RPMI7951 (cell line): ENCODE measurements around the gene COL5A1. TPM values are rescaled to one million over a fixed set of nuclear protein-coding genes. Genes with fewer than 3 reads are reported as not detected.

ENCODE experiments used
- DNase-seq: peaks from one replicate; pipeline ENCODE4 v3.0.0-alpha.2; 2012; ENCODE audit warnings: low read depth
- total RNA-seq: library from RNA; depleted of rRNA; stranded (reverse); fragments of >200 nt; shearing (Covaris generic); gene quantifications from 2 replicates; pipeline ENCODE4 v1.2.3, GENCODE V29; 2014

The COL5A1 gene
- total RNA-seq, 1 experiment from 2014 or later: 138 TPM

DNA sequence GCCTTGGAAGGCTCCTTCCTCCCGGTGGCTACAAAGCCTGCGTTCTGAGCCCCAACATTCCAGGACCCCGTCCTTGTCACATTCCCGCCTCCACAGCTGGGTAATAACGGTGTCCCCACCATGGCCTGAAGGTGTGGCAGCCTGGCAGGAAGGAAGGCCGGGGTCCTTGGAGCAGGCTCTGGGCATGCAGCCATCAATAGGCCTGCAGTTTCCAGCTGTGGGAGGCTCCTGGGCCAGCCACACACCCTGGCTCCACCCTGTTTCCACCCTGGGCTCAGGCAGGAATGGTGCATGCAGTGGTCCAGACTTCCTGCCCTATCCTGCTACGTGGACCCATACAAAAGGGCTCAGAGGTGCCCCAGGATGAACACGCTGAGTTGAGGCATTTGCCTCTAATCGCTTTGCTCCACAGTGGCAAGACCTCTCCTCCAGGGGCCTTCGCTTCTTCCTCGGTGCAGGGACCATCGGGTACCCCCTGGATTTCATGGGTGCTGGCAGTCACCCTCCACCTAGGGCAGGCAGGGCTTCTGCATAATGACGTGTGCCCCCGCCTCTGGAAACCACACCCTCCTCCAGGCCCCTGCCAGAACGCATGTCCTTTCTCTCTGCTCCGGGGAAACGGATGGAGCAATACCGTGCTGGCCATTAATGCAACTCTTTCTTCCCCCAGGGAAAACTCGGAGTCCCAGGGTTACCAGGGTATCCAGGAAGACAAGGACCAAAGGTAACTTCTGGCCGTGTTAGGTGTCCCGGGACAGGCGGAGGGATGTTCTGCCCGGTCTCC, 143.9 kb downstream of the COL5A1 start:
- DNase-seq: peak; percentile 52

DNA sequence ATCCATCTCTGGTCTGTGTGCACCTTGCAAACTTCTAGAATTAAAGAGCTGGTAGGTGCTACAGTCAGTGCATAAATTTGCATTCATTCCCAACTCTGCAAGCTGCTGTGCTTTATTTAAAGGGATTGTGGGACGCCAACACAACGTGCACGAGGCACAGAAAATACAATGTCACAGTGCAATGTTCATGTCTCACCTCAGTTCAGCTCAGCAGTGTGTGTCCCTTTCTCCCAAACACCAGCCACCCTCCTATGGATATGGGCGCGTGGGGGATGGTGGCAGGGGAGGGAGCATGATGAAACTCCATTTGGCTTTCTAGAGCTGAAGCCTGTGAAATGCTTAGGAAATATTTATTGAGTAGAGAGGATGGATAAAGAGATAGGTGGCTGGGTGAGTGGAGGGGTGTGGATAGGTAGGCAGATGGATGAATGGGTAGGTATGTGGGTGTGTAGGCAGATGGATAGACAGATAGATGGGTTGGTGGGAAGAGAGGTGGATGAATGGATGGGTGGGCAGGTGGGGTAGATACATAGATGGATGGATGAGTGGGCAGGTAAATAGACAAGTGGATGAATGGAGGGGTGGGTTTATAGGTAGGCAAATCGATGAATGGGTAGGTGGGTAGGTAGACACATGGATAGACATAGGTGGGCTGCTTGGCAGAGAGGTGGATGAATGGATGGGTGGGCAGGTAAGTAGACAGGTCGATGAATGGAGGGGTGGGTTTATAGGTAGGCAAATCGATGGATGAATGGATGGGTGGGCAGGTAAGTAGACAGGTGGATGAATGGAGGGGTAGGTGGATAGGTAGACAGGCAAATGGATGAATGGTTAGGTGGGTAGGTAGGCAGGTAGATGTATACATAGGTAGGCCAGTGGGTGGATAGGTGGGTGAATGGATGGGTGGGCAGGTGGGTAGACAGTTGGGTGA, 146.3 kb downstream of the COL5A1 start:
- DNase-seq: no peak

DNA sequence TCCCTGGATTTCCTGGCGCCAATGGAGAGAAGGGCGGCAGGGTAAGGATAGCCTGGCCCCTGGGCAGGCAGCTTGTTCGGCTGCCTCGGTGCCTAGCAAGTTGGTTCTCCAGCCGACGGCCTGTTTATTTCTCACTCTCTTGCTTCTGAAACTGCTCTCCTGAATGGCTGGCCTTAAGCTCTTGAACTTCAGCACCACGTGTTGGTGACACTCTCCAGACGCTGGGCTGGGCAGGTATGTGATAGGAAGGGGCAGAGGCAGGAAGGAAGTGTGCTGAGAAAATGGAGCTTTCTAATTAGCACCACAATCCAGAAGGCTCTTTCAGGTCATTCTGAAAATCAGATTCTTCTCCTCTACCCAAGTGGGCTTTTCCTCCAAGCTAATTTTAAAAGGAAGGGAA, 147.6 kb downstream of the COL5A1 start:
- DNase-seq: no peak

DNA sequence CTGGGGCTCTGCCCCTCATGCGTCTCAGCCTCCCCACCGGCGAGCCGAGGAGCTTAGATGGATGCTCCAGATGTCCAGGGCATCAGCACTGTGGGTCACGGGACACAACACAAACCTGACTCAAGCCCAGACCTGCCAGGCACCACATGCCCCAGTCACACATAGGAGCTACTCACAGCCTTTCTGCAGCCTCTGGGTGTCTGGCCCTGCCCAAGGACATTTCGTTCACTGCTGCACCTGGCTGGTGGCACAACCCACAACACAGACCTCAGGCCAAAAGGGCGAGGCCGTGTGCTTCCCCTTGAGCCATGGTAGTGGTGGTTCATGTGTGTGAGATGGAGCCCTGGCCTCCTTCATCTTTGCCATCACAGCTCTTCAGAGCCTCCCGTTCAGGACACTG, 149.4 kb downstream of the COL5A1 start:
- DNase-seq: no peak

DNA sequence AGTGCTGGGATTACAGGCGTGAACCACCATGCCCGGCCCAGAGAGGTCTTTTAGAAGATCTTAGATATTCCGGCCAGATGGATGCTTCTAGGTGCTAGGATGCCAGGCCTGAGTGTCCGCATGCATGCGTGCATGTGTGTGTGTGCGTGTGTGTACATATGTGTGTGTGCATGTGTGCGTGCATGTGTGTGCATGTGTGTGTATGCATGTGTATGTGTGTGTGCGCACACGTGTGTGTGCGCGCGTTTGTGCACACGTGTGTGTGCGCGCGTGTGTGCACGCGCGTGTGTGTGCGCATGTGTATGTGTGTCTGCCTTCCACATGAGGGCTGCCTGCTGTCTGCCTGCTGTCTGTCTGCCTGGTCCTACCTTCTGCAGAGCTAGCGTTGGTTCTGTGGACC, 151.0 kb downstream of the COL5A1 start:
- no peak for DNase-seq

DNA sequence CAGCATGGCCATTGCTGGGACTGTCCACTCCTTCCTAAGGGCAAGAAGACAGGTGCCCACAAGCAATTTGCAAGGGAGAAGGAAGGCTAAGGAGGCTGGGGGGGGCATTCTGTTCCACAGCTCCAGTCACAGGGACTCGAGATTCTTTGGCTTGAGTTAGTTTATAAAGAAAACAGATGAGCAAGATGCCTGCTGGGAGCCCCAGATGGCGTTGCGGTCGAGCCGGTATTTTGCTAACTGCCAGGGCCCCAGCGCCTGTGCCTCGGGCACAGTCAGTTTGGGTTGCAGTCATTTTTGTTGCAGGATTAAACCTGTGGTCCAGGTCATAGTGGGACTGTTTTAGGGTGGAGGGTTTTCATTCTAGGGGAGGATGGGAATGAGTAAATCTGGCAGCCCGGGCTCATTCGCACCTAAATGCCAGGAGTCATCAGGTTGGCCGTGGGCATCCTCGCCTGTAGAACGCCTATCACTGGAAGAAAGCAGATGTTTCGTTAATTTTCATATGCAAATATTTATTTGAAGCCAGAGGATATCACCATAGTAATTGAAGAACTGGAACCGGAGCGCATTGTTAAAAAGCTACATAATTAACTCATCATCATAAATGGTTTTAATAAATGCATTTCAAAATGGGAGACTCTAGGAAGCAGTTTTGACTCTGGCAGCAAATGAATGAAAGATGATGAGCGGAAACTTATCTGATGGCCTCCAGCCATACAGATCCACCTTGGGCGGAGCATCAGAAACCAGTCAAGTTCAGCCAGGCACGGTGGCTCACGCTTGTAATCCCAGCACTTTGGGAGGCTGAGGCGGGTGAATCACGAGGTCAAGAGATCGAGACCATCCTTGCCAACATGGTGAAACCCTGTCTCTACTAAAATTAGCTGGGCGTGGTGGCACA, 151.9 kb downstream of the COL5A1 start:
- peak; percentile 92 for DNase-seq

DNA sequence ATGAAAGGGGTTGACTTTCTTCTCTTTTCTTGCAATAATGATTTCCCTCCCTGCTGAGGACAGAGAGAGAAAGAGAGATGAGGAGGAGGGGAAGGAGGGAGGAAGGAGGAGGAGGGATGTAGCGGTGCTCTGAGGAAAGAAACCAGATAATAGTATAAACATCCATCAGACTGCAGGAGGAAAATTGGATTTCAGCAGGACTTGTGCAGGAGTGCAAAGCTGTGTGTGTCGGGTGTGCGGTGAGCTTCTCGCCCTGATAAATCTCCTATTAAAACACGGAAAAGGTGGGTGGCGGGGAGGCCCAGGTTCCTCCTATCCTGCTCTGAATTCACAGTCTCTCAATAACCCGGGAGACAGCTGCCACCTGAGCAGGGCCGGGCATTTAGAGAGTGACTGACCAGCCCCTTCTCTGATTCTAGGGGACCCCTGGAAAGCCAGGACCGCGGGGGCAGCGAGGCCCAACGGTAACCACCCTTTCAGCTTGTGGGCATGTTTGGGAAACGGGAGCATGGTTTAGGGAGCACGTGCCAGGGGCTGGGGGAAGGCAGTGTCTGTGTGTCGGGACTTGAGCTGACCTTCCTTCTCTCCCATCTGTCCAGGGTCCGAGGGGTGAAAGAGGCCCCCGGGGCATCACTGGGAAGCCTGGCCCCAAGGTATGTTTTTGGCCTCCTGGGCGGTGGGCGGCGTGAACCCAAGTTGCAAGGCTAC, 153.2 kb downstream of the COL5A1 start:
- DNase-seq: no peak

DNA sequence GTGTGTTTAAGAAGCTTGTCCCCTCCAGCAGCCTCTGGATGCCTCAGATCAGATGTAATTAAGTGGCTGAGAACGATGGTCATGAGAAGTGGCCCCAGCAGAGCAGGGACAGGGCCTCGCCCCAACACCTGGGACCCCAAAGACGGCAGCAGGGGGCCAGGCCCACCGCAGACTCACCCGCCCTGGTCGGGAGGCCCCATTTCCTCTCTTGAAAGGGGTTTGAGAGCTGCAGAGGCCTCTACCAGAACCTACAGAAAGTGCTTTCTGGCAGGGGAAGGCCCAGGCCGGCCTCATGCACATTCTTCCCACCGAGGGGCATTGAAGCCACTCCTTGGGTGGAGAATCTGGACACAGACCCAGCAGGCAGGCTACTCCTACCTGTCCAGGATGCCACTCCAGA, 153.8 kb downstream of the COL5A1 start:
- DNase-seq: no peak

DNA sequence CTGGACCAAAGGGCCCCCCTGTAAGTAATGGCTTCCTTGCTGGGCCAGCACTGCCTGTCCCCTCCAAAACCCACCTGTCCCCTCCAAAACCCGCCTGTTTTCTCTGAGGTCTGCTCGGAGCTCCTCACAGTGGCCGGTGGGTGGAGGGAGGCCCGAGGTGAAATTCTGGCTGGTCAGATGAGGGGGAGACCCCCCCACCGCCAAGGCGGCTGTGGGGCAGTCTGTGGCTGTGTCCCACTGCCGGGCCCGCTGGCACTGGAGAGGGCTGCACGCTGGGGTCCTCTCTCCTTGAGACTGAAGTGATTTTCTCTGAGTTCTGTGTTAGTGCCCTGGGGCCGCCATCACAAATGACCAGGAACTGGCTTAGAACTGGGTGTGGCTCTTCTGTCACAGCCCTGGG, 155.3 kb downstream of the COL5A1 start:
- DNase-seq: peak; percentile 39

DNA sequence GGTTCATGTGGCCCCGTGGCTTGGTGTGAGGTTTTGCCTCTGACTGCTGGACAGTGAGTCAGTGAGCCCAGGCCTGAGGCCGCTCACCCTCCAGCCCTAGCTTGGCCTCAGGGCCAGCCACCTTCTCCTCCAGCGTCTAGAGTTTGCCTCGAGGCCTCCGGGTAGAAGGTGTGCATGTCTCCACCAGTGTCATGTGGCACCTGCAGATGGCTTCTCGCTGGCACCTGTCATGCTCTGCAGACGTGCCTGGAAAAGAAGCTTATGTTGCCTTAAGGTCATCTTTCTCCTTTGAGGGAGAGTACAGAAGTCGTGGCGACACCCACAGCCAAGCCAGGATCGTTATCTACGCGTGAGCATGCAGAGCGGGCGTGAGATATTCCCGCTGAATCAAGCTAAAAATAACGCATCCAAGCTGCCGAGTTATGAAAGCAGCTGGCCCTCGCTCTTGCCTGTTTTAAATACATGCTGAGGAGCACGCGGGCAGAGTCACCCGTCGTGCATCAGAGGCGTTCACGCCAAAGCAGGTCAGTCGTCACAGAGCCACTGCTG, 159.3 kb downstream of the COL5A1 start:
- DNase-seq: peak; percentile 89

DNA sequence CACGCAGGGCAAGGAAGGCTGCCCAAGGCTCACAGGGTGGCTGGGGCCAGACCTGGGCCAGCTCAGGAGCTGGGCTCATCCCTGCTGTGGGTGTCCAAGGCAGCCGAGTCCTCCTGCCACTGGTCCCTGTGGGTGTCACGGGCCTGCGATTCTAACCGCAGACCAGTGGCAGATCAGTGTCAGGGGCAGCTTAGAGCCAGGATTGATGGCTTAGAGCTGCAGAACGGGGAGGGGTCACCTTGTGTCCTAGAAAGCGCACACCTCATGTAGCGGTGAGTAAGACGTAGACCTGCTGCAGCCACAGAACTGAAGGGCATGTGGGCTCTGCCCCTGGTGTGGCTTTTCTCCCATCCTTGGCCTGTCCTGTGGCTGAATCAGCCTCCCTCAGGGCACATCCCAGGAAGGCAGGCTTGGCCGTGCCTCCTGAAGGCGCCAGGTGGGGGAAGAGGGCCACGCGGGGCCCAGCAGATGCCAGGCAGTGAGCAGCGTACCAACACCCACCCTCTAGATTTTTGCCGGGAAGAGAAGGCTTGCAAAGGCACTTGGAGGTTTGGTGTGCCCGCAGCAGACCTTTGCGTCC, 160.7 kb downstream of the COL5A1 start:
- DNase-seq: peak; percentile 83

DNA sequence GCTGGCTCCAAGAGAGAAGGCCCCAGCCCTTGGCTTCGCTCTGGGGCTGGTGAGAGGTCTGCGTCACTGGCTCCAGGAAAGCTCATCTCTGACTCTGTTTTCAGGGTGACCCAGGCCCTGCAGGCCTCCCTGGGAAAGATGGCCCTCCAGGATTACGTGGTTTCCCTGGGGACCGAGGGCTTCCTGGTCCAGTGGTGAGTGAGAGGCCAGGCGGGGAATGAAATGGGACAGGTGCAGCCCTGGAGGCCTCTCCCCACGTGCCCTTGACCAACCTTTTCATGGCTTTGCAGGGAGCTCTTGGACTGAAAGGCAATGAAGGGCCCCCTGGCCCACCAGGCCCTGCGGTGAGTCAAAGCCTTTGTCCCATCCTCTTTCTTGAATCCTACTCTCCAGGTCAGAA, 163.3 kb downstream of the COL5A1 start:
- no peak for DNase-seq

DNA sequence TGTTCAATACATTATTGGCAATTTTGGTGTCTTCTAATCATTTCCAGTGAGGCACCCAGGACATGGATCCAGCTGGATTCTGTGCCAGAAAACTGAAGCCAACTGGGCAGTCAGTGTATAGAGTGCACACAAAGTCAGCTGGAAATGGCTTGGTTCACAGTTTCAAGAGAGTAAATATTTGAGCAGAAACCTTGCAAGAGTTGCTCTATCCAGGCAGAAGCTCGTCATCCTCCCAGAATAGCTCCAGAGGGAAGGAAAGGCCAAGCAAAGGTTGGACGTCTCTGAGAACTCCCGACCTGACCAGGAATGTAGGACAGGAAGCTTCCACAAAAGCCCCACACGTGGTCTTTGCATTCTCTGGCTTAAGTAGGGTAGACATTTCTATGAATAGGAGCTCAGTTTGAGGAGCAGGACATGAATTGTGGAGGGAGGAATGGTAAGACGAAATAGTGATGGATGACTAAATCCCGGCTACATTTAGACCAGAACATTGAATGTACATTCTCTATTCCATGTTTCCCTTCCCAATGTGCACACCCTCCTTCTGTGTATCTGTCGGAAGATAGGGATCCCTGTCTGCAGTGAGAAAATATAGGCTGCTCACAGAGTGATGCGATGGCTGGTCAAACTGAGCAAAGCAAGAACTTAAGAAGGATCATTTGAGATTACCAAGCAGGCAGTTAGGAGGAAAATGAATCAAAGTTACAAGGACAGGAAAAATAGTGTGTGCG, 166.3 kb downstream of the COL5A1 start:
- no peak for DNase-seq

DNA sequence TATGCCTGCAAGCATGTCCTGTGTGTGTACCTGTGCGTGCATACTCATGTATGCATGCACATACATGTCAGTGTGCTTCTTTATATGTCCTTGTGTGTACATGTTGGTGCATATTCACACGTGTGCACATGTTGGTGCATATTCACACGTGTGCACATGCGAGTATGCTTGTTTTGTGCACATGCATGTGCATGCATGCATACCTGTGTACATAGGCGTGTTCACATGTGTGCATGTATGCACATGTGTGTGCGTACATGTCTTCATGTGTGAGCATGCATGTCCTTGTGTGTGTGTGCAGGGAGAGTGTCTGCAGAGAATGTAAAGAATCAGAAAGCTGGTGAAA, 166.8 kb downstream of the COL5A1 start:
- no peak for DNase-seq

DNA sequence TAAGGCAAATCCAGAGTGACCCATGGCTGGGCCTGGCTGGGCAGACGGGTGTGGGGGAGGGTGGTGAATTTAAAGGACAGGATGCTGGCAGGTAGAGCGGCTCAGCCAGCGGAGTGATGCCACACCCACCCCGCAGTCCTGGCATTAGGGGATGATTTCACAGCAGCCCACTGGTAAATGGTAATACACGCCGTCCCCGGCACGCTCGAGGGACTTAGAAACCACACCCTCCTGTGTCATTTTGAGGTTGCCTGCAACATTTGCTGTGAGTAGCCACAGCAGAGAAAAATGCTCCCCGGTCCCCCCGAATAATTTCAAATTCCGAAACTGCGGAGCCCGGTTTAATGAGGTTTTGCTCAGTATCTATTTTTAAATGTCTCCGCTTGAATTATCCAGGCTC, 167.7 kb downstream of the COL5A1 start:
- DNase-seq: no peak

DNA sequence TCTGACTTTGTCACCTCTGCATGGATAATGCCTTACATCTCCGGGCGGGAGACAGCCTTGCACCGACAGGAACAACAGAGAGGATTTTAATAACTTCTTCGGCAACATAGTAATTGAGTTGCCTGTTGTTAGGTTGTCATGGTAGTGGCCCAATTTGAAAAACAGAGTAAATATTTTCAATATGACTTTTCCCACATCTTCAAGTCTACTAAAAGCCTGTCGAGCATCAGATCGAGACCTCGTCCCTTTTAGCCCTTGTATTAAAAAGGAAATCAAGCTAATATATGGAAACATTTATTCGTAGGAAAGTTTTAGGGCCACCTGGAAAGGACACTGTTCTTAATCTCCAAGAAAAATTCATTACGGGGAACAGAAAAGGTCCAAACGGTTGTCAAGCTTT, 168.2 kb downstream of the COL5A1 start:
- DNase-seq: no peak

DNA sequence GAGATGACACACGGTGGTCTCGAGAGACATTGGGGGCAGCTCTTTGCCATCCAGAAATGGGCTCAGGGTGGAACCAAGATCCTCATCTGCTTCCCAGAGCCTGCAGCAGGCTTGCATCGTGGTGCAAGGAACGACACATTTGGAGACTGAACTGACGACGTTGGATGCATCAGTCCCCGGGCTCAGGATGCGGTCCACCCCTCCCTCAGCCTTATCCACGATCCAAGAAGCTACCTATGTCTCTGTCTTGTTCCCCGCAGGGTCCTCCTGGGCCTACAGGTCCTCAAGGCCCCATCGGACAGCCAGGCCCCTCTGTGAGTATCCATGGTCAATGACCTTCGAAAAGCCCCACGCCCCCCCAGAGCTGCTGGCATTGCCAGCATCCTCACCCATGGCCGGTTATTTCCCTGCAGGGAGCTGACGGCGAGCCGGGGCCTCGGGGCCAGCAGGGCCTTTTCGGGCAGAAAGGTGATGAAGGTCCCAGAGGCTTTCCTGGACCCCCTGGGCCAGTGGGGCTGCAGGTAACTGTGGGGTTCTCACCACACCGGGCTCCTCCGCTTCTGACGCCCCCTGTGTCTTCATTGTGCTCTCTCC, 169.6 kb downstream of the COL5A1 start:
- no peak for DNase-seq

DNA sequence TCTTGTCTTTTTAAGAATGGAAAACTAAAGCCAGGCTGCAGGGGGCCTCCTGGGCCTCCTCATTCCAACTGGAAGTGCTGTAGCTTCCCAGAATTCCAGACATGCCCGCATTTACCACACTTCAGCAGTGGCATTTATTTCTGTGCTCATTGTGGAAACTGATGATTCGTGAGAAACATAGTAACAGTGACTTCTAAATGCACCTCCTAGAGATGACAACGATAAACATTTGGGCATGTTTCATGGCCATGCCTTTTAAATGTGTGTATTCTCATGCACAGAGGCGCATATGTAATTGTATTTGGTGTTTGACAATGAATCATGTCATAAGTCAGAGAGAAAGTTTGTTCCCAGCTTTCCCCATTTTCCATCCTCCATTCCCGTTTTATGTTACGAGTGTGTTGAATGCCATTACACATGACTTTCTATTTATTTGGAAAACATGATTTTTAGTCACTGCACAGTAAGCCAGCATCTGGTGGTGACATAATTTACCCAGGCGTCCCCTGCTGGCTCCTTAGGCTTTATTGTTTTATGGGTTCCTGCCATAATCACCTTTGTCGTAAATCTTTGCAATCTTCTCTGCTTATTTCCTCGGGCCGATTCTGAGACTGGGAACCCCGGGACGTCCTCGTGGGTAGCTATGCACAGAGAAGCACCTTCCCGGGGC, 170.2 kb downstream of the COL5A1 start:
- peak; percentile 92 for DNase-seq

DNA sequence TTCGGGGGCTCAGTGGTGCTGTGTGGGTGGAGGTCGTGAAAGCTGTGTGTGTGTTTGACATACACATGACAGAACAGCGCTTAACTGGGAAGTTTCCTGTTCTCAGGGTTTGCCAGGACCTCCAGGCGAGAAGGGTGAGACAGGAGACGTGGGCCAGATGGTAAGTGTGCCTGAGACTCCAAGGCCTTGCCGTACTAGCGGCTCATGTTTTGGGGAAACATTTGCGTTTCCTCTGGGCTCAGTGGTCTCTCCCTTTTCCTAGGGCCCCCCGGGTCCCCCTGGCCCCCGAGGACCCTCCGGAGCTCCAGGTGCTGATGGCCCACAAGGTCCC, 170.7 kb downstream of the COL5A1 start:
- DNase-seq: no peak
